ENCODE measurements around the gene PIANP.
A peak's percentile ranks its signal among the peaks of the same experiment; 100 is the strongest.

PIANP gene

DNA sequence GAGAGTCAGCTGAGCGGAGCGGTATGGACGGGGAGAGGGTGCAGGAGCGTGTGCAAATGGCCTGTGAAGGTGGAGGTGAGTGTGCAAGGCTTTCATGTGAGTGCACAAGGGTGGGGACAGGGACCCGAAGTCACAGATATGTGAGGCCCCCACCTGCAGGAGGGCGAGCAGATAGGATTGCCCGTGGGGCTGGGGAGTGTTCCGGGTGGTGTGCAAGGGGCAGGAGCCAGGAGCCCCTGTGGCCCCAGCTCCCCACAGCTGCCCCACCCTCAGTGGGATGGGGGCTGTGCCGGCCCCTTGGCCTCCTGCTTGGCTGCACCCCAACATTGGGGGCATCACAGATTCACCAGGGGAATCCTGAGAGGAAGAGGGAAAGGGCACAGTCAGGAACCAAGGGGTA lies 5.9 kb downstream of the PIANP start:
- TF ChIP-seq, protein P1, sequence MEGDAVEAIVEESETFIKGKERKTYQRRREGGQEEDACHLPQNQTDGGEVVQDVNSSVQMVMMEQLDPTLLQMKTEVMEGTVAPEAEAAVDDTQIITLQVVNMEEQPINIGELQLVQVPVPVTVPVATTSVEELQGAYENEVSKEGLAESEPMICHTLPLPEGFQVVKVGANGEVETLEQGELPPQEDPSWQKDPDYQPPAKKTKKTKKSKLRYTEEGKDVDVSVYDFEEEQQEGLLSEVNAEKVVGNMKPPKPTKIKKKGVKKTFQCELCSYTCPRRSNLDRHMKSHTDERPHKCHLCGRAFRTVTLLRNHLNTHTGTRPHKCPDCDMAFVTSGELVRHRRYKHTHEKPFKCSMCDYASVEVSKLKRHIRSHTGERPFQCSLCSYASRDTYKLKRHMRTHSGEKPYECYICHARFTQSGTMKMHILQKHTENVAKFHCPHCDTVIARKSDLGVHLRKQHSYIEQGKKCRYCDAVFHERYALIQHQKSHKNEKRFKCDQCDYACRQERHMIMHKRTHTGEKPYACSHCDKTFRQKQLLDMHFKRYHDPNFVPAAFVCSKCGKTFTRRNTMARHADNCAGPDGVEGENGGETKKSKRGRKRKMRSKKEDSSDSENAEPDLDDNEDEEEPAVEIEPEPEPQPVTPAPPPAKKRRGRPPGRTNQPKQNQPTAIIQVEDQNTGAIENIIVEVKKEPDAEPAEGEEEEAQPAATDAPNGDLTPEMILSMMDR (IDR thresholded peaks at IDR 0.05; ENCODE audit: unreplicated experiment in 3 of 3): no peak
- H3K27ac Mint-ChIP-seq: peak overlapping the region in 1 of 3 experiments; percentile 18

DNA sequence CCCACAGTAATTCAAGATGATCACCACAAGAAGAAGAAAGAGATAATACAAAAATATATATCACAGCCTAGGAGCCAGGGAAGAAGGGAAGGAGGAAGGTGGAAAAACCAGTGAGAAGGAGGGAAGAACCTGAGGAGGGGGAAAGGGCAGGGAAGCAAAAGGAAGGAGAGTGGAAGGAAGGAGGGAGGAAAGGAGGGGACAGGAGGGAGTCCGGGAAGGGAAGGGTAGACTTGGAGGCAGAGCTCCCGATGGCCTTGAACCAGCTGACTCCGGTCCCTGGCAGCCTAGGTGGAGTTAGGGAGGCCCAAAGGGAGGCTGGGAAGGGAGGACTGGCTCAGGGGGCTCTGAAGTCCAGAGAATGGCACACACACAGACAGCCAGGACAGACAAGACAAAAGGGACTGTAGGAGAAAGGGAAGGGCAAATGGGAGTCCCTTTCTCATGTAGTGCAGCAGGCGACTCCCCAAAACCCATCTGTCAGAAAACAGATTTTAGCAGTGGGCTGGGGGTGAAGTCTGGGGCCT lies 6.7 kb downstream of the PIANP start:
- Mint-ChIP-seq H3K36me3 (ENCODE audit: low read depth) (peaks cover 4% of the 10 kb centered on the region), H3K4me3 (no peak overlapping the region), H3K27ac (no peak overlapping the region), H3K4me1 (peaks cover 20% of the 10 kb centered on the region), H3K9me3 (no peaks in the 10 kb centered on the region), H3K27me3 (ENCODE audit: low read depth) (peaks cover 12% of the 10 kb centered on the region)
- TF ChIP-seq, protein P1 (IDR thresholded peaks at IDR 0.05; ENCODE audit: unreplicated experiment in 3 of 3): no peak

More for the DNA sequence above, 5.9 kb downstream of the PIANP start:
- H3K27me3 Mint-ChIP-seq (ENCODE audit: low read depth): peaks cover 20% of the 10 kb centered on the region
- peaks cover 24% of the 10 kb centered on the region for H3K4me1 Mint-ChIP-seq
- peak overlapping the region in 1 of 3 experiments; percentile 4 for H3K4me3 Mint-ChIP-seq
- peaks cover 4% of the 10 kb centered on the region for H3K36me3 Mint-ChIP-seq (ENCODE audit: low read depth)
- no peaks in the 10 kb centered on the region for H3K9me3 Mint-ChIP-seq

DNA sequence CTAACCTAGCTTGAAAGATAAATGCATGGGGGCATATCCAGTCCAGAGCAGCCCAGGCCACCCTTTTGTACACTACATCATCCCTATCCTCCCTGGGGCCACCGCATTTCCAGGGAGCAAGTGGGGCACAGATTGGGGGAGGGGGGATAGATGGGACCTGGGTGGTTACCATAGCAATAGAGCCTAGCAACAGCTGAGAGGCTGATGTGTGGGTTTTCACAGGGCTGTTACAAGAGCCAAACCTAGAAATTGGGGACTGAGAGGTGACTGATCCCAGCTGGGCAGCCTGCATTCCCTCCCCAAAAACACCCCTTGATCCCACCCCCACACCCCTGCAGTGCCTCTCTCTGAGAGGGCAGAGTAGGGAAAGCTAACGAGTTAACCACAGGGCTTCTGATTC lies 7.7 kb downstream of the PIANP start:
- peaks cover 3% of the 10 kb centered on the region for H3K27me3 Mint-ChIP-seq (ENCODE audit: low read depth)
- peaks cover 25% of the 10 kb centered on the region for H3K4me1 Mint-ChIP-seq
- H3K27ac Mint-ChIP-seq: peak overlapping the region in 2 of 3 experiments; percentile 37 to 49
- H3K4me3 Mint-ChIP-seq: peak overlapping the region; percentile 56 to 74 (median 60)
- TF ChIP-seq, protein P1 (IDR thresholded peaks at IDR 0.05; ENCODE audit: unreplicated experiment in 3 of 3): no peak
- peaks cover 5% of the 10 kb centered on the region for H3K36me3 Mint-ChIP-seq (ENCODE audit: low read depth)
- no peaks in the 10 kb centered on the region for H3K9me3 Mint-ChIP-seq

DNA sequence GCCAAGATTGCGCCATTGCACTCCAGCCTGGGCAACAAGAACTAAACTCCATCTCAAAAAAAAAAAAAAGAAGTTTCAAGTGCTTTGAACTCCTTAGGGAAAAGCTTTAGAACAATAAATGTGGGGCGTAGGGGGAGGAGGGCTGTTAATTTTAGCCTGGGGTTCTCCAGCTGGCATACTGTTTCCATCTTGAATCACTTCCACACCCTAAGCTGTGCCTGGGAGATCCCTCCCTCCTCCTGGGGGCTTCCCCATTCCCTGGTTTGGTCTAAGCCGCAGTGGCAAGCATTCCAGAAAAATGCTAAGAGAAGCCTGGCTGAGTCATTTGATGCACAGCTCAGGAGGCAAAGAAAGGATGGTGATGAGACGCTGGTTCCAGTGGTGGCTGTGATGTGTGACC lies 9.1 kb downstream of the PIANP start:
- Mint-ChIP-seq H3K9me3 (no peaks in the 10 kb centered on the region), H3K4me1 (peaks cover 39% of the 10 kb centered on the region), H3K4me3 (peak overlapping the region; percentile 94 to 97 (median 97)), H3K27ac (no peak overlapping the region), H3K27me3 (ENCODE audit: low read depth) (no peaks in the 10 kb centered on the region), H3K36me3 (ENCODE audit: low read depth) (peaks cover 10% of the 10 kb centered on the region)
- TF ChIP-seq, protein P1 (IDR thresholded peaks at IDR 0.05; ENCODE audit: unreplicated experiment in 3 of 3): no peak

DNA sequence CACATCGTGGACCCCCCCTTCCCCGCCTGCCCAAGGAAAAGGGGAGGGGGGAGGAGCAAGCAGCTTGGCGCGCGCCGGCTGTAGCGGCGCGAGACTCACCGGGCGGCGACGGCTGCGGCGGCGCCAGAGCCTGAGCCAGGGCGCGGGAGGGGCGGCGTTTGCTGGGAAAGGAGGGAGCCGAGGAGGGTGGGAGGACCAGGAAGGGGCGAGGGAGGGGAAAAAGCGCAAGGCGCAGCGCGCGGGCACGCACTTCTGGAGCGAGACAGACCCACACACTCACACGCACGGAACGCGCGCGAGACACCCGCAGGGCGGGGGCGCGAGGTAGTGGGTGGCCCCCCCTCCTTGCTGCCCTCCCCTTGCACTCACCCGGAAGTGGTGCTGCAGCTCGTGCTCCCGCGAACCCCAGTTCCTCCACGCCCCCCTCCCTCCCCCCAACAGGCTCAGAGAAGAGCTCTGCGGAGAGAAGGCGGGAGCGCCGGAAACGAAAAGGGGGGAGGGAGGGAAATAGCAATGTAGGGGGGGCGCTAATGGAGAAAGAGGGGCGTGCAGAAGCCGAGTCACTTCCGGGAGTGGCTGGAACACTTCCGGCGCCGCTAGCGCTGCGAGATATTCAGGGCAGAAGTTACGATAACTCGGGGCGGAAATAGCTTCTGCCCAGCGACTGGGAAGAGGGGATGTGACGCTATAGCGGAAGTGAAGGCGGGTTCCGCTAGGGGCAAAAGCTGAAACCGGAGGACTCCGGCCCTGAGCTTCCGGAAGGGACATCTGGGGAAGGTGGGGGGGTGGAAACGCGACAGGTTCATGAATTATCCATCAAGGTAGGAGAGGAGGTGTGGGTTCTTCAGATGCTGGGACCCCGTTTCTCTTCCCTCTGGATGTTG lies 11.4 kb downstream of the PIANP start, which contains the start of gene ZNF384:
TSS of gene ZNF384 (minus strand) at position 377 of the 884 bp plus-strand sequence. CDS start 9,855 bp downstream, outside the sequence.
- H3K27me3 Mint-ChIP-seq (ENCODE audit: low read depth): no peaks in the 10 kb centered on the region

More for the DNA sequence above, 11.4 kb downstream of the PIANP start, which contains the start of gene ZNF384:
- peaks cover 12% of the 10 kb centered on the region for H3K36me3 Mint-ChIP-seq (ENCODE audit: low read depth)
- TF ChIP-seq, protein P1 (IDR thresholded peaks at IDR 0.05; ENCODE audit: unreplicated experiment in 3 of 3): peak in 1 of 3 experiments; percentile 17
- H3K4me3 Mint-ChIP-seq: peak within 1 kb of the TSS; percentile 94 to 97 (median 97)
- no peaks in the 10 kb centered on the region for H3K9me3 Mint-ChIP-seq
- H3K27ac Mint-ChIP-seq: peak within 1 kb of the TSS; percentile 97 to 99 (median 99)
- peaks cover 49% of the 10 kb centered on the region for H3K4me1 Mint-ChIP-seq

All from nephron (organoid).